MCF 10A (cell line): Measurements from ENCODE around the gene CDK18. TPM values are rescaled to one million over a fixed set of nuclear protein-coding genes. Genes with fewer than 3 reads are reported as not detected.

Source experiments
- BruUV-seq: library from RNA; stranded (reverse); fragments of 400-500 nt; replicated peaks from 2 replicates; lab custom pipeline; 2021; lab: Mats Ljungman, UMichigan
- CTCF ChIA-PET: fragments of 300-600 bp; sonication (Branson Sonifier 250); formaldehyde crosslinking; extraction: SDS; loops from one replicate; lab custom pipeline; 2021; ENCODE audit warnings: antibody characterized with exemption, inconsistent platforms; lab: Yijun Ruan, JAX
- POLR2A ChIA-PET: fragments of 300-600, 350-650 bp; sonication (Branson Sonifier 250); formaldehyde crosslinking; extraction: SDS; loops from one replicate; lab custom pipeline; 2020; ENCODE audit warnings: antibody characterized with exemption, inconsistent platforms; lab: Yijun Ruan, JAX
- DNase-seq: peaks from one replicate; pipeline ENCODE4 v3.0.0-alpha.2; 2018; ENCODE audit not compliant: unreplicated experiment
- H3K27ac Mint-ChIP-seq: one replicate; pipeline ENCODE4 v1.8.0; 2022; ENCODE audit warnings: mild to moderate bottlenecking, low read depth, mixed read lengths; ENCODE audit not compliant: unreplicated experiment
- H3K27me3 Mint-ChIP-seq: one replicate; pipeline ENCODE4 v1.8.0; 2022; ENCODE audit warnings: mixed read lengths; ENCODE audit not compliant: insufficient read depth, unreplicated experiment
- H3K36me3 Mint-ChIP-seq: one replicate; pipeline ENCODE4 v1.8.0; 2022; ENCODE audit warnings: mild to moderate bottlenecking, moderate library complexity, mixed read lengths; ENCODE audit not compliant: insufficient read depth, unreplicated experiment
- H3K4me1 Mint-ChIP-seq: one replicate; pipeline ENCODE4 v1.8.0; 2022; ENCODE audit warnings: mixed read lengths; ENCODE audit not compliant: insufficient read depth, unreplicated experiment
- H3K4me3 Mint-ChIP-seq: one replicate; pipeline ENCODE4 v1.8.0; 2022; ENCODE audit warnings: mild to moderate bottlenecking, moderate library complexity, mixed read lengths; ENCODE audit not compliant: unreplicated experiment
- H3K9me3 Mint-ChIP-seq: one replicate; pipeline ENCODE4 v1.8.0; 2022; ENCODE audit warnings: mixed read lengths; ENCODE audit not compliant: unreplicated experiment
- CTCF ChIP-seq: fragments of 200-600 bp; IDR thresholded peaks from one replicate; pipeline ENCODE4 v1.8.0; 2022; ENCODE audit warnings: antibody characterized with exemption, mild to moderate bottlenecking; ENCODE audit not compliant: unreplicated experiment
- intact Hi-C: fragments of 100-400 bp; cut with micrococcal nuclease; formaldehyde crosslinking; loops from 2 replicates; pipeline ENCODE4 v1.14.1; 2022
- total RNA-seq: library from RNA; stranded (reverse); gene quantifications from 2 replicates; pipeline ENCODE4 v1.2.3, GENCODE V29; 2022

Gene CDK18
- total RNA-seq, 1 experiment from 2014 or later = 6.8 TPM

DNA sequence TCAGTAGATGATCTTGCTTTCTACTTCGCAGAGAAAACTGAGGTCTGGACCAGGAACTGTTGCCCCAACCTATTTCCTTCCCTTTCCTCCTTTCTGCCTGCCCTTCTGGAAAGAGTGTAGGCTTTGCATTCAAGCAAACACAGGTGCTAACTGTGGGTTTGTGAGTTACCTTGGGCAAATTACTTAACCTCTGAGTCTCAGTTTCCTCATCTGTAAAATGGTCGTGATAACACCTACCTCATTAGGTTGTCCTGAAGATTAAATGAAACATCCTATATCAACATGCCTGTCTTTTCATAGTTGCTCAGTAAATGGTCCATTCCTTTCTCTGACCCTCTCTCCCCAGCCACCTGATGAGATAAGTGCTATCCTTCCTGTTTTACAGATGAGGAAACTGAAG is 39.1 kb upstream of the CDK18 start:
- Mint-ChIP-seq H3K4me1 (no peaks in the 10 kb centered on the region), H3K36me3 (no peaks in the 10 kb centered on the region), H3K27me3 (peaks cover 28% of the 10 kb centered on the region), H3K4me3 (no peak overlapping the region), H3K9me3 (no peaks in the 10 kb centered on the region), H3K27ac (no peak overlapping the region)
- no TSS peak for BruUV-seq
- DNase-seq = no peak
- no peak for TF ChIP-seq CTCF
- CTCF ChIA-PET = interaction anchor here (0.6 to 1.5 kb wide), 6 partner anchors 13 to 455 kb away, joined by 3 to 9 read pairs (median 4); no protein-coding TSS in a partner anchor
- POLR2A ChIA-PET = no interaction called here
- intact Hi-C loops = no loop called here

DNA sequence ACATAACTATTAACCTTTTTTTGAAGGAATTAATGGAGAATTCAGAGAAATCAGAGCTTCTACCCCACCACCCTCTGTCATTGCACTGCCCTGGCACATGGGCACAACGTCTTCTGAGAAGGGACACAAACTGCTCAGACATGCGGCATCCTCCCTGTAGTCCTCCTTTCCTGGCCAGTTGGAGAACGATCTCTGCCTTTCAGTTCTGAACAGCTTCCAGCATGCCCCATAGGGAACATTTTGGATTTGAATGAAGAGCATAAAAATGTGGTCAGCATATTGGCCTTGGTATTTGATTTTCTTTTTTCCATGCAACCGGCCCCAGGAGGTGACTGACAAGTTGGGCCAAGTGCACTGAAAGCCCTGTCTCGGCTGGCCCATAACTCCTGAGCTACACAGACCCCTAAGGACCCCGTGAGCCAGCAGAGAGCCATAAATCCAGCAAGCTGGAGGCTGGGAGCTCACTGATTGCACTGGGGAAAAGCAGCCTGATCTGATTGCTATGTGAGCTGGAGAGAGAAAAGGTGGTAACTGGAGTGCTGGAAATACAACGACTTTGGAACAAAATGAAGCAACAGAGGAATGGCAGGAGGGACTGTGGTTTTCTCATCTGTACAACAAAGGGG is 37.8 kb upstream of the CDK18 start:
- no peaks in the 10 kb centered on the region for H3K36me3 Mint-ChIP-seq
- intact Hi-C loops = no loop called here
- no peaks in the 10 kb centered on the region for H3K9me3 Mint-ChIP-seq
- CTCF ChIA-PET = interaction anchor here (0.6 to 1.5 kb wide), 8 partner anchors 9 to 1013 kb away, joined by 3 to 13 read pairs (median 4); no protein-coding TSS in a partner anchor
- DNase-seq = no peak
- H3K4me1 Mint-ChIP-seq = no peaks in the 10 kb centered on the region
- no peak for TF ChIP-seq CTCF
- POLR2A ChIA-PET = interaction anchor here (0.5 to 1.2 kb wide), 5 partner anchors 9 to 300 kb away, joined by 3 to 5 read pairs (median 3); partner anchors contain the start of gene BLACAT1
- peaks cover 30% of the 10 kb centered on the region for H3K27me3 Mint-ChIP-seq
- no TSS peak for BruUV-seq
- no peak overlapping the region for H3K27ac Mint-ChIP-seq
- H3K4me3 Mint-ChIP-seq = no peak overlapping the region

DNA sequence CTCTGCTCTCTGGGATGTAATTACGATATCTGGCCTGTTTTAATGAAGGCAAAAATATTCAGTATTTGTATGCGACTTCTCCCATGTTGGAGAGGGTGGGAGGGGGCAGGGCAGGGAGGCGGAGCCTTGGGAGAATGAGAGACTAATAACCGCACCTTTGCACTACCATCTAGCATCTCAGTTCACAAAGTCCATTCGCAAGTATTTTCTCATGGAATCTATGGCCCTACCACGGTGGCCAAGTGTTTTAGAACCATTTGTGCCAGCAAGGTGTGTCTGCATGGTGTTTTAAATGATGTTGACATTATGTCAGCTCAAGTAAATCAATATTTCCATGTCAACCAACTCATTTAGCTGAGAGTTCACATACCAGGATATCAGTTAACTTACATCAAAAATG is 34.3 kb upstream of the CDK18 start:
- H3K9me3 Mint-ChIP-seq = peaks cover 6% of the 10 kb centered on the region
- no TSS peak for BruUV-seq

More for the DNA sequence above, 34.3 kb upstream of the CDK18 start:
- intact Hi-C loops = no loop called here
- Mint-ChIP-seq H3K27me3 (peaks cover 52% of the 10 kb centered on the region), H3K4me1 (no peaks in the 10 kb centered on the region), H3K36me3 (no peaks in the 10 kb centered on the region), H3K4me3 (no peak overlapping the region), H3K27ac (no peak overlapping the region)
- CTCF ChIA-PET = interaction anchor here (0.8 to 2.5 kb wide), 3 partner anchors 15 to 135 kb away, joined by 3 to 12 read pairs (median 9); no protein-coding TSS in a partner anchor
- DNase-seq = no peak
- TF ChIP-seq CTCF = no peak
- POLR2A ChIA-PET = no interaction called here
